ENCODE measurements around the gene RBM47. TPM values are rescaled to one million over a fixed set of nuclear protein-coding genes. Genes with fewer than 3 reads are reported as not detected.

RBM47 gene
- total RNA-seq, 2 experiments from 2014 or later, result 0.27 to 0.92 TPM

DNA sequence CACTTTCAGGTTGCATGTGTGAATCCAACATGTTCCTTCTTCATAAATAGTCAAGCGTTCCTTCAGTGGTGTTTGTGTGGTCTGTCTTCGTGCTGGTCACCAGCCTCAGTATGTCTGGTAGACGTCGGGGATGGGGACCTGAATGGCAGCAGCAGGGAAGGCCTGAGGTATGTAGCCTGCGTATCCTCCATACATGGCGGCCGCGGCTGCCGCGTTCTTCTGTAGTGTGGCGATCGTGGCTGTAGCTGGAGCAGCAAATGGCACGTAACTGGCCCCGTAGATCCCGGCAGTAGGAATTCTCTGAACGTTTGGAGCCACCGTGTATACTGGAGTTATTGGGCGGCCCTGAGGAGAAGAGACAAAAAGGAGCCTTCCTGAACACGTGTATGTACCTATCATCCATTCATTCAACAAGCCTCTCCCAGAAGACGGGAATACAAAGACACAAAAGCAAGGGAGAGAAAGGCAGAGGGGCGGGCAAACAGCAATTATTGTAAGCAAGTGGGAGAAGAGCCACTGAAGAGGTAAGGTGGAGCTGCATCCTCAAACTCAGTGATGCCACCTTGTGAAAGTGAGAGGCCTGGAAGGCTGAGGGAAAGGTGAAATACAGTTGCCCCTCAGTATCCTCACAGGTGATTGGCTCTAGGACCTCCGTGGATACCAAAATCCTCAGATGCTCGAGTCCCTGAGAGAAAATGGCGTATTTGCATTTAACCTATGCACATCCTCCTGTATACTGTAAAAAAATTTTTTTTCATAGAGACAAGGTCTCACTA is 203.7 kb downstream of the RBM47 start:
- H3K4me1 Mint-ChIP-seq (ENCODE audit: low read depth), result no peaks in the 10 kb centered on the region
- H3K9me3 Mint-ChIP-seq, result no peaks in the 10 kb centered on the region
- Histone ChIP-seq H3K9me3 (ENCODE audit: control insufficient read depth in 1 of 2, insufficient read depth in 1 of 2, low read length in 2 of 2) (no peaks in the 10 kb centered on the region), H3K4me3 (ENCODE audit: low read length) (no peak overlapping the region), H3K27me3 (ENCODE audit: control insufficient read depth in 1 of 2, insufficient read depth in 2 of 2, low read length in 2 of 2) (no peaks in the 10 kb centered on the region), H3K36me3 (ENCODE audit: insufficient read depth, low read length) (no peaks in the 10 kb centered on the region), H3K4me1 (ENCODE audit: insufficient read depth, low read length) (no peaks in the 10 kb centered on the region), H3K27ac (ENCODE audit: low read depth in 1 of 2, low read length in 2 of 2) (no peak overlapping the region)
- no peak overlapping the region for H3K4me3 Mint-ChIP-seq
- no peaks in the 10 kb centered on the region for H3K27me3 Mint-ChIP-seq
- ChIA-PET POLR2A (no interaction called here), CTCF (no interaction called here)
- ATAC-seq (ENCODE audit: poor library complexity) (no peak), DNase-seq (no peak)
- H3K36me3 Mint-ChIP-seq (ENCODE audit: low read depth), result no peaks in the 10 kb centered on the region
- H3K27ac Mint-ChIP-seq, result no peak overlapping the region
- intact Hi-C loops (cut with DNase I, micrococcal nuclease), result no loop called here
- TF ChIP-seq, protein P1, sequence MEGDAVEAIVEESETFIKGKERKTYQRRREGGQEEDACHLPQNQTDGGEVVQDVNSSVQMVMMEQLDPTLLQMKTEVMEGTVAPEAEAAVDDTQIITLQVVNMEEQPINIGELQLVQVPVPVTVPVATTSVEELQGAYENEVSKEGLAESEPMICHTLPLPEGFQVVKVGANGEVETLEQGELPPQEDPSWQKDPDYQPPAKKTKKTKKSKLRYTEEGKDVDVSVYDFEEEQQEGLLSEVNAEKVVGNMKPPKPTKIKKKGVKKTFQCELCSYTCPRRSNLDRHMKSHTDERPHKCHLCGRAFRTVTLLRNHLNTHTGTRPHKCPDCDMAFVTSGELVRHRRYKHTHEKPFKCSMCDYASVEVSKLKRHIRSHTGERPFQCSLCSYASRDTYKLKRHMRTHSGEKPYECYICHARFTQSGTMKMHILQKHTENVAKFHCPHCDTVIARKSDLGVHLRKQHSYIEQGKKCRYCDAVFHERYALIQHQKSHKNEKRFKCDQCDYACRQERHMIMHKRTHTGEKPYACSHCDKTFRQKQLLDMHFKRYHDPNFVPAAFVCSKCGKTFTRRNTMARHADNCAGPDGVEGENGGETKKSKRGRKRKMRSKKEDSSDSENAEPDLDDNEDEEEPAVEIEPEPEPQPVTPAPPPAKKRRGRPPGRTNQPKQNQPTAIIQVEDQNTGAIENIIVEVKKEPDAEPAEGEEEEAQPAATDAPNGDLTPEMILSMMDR (IDR thresholded peaks at IDR 0.05), result no peak

DNA sequence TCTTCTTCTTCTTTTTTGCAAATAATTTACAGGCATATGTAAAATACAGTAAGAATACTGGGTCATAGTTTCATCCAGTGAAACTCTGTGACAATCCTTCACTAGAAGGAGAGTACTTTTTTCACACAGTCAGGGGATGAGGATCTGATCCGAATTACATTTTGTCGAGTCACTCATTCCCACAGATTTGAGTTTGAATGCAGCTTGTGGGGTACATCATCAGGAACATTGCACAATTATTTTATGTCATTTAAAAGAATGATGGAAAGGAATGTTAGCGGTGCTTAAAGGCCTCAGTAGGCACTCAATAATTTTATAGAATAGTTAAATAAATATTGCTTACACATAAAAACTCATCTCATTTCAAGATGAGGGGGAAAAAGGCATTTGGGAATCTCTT is 205.9 kb downstream of the RBM47 start:
- Histone ChIP-seq H3K27me3 (ENCODE audit: control insufficient read depth in 1 of 2, insufficient read depth in 2 of 2, low read length in 2 of 2) (no peaks in the 10 kb centered on the region), H3K36me3 (ENCODE audit: insufficient read depth, low read length) (no peaks in the 10 kb centered on the region), H3K27ac (ENCODE audit: low read depth in 1 of 2, low read length in 2 of 2) (no peak overlapping the region), H3K4me1 (ENCODE audit: insufficient read depth, low read length) (no peaks in the 10 kb centered on the region), H3K9me3 (ENCODE audit: control insufficient read depth in 1 of 2, insufficient read depth in 1 of 2, low read length in 2 of 2) (no peaks in the 10 kb centered on the region), H3K4me3 (ENCODE audit: low read length) (no peak overlapping the region)
- Mint-ChIP-seq H3K4me3 (no peak overlapping the region), H3K36me3 (ENCODE audit: low read depth) (no peaks in the 10 kb centered on the region), H3K9me3 (no peaks in the 10 kb centered on the region), H3K27me3 (no peaks in the 10 kb centered on the region), H3K4me1 (ENCODE audit: low read depth) (no peaks in the 10 kb centered on the region), H3K27ac (no peak overlapping the region)
- no peak for DNase-seq
- ATAC-seq (ENCODE audit: poor library complexity), result no peak
- intact Hi-C loops (cut with DNase I, micrococcal nuclease), result no loop called here
- ChIA-PET CTCF (no interaction called here), POLR2A (no interaction called here)
- TF ChIP-seq, protein P1 (IDR thresholded peaks at IDR 0.05), result no peak

DNA sequence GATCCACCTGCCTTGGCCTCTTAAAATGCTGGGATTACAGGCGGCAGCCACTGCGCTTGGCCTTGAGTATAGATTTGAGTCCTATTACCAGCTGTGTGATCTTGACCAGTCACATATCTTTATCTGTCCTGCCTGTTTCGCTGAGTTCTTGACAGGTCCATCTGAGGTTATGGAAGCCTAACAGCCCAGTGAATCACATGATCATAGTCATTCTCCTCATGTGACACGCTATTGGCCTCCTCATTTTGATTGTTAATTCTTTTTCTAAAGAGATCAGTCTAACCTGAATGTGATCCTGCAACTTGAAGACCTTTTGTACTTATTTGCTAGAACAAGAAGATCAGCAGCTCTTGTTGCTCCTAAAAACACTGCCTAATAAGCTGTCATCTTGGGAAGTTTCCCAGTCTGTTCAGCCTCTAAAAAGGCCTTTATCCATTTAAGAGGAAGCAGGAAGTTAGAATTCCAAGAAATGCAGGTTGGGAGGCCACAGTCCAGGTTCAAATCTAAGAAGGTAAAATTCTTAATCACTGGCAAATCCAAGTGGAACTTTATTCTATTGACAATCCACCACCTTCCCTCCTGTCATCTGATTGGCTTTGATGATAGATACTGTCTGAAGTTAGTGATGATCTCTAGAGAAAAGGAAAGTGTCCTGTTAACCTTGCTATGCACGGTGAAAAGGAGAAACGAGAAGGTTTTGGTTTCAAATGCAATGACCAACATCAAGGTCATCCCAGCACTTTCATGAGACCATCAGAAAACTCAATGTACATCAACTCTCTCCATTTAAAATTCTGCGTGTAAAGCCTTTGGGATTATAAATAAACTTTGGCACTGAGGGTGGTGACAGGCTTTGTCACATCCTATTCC is 207.6 kb downstream of the RBM47 start:
- no peak overlapping the region for H3K4me3 Mint-ChIP-seq
- no peaks in the 10 kb centered on the region for H3K4me1 Mint-ChIP-seq (ENCODE audit: low read depth)
- DNase-seq, result no peak
- ChIA-PET CTCF (no interaction called here), POLR2A (no interaction called here)
- H3K27ac Mint-ChIP-seq, result no peak overlapping the region
- Histone ChIP-seq H3K27ac (ENCODE audit: low read depth in 1 of 2, low read length in 2 of 2) (no peak overlapping the region), H3K9me3 (ENCODE audit: control insufficient read depth in 1 of 2, insufficient read depth in 1 of 2, low read length in 2 of 2) (no peaks in the 10 kb centered on the region), H3K4me1 (ENCODE audit: insufficient read depth, low read length) (no peaks in the 10 kb centered on the region), H3K36me3 (ENCODE audit: insufficient read depth, low read length) (no peaks in the 10 kb centered on the region), H3K4me3 (ENCODE audit: low read length) (no peak overlapping the region), H3K27me3 (ENCODE audit: control insufficient read depth in 1 of 2, insufficient read depth in 2 of 2, low read length in 2 of 2) (no peaks in the 10 kb centered on the region)
- intact Hi-C loops (cut with DNase I, micrococcal nuclease), result no loop called here
- H3K27me3 Mint-ChIP-seq, result no peaks in the 10 kb centered on the region
- ATAC-seq (ENCODE audit: poor library complexity), result no peak
- H3K9me3 Mint-ChIP-seq, result no peaks in the 10 kb centered on the region
- H3K36me3 Mint-ChIP-seq (ENCODE audit: low read depth), result no peaks in the 10 kb centered on the region
- TF ChIP-seq, protein P1 (IDR thresholded peaks at IDR 0.05), result no peak

All from CD4-positive, alpha-beta T cell (primary cell).